ENCODE data around the gene FRY. TPM values are rescaled to one million over a fixed set of nuclear protein-coding genes. Genes with fewer than 3 reads are reported as not detected.

The FRY gene
- total RNA-seq, 1 donor from 2014 or later: 5.4 TPM

- Mint-ChIP-seq H3K27me3 (ENCODE audit: low read depth) (no peaks in the 10 kb centered on the region), H3K9me3 (peaks cover 4% of the 10 kb centered on the region), H3K4me1 (peaks cover 11% of the 10 kb centered on the region), H3K36me3 (ENCODE audit: low read depth) (peaks cover 3% of the 10 kb centered on the region), H3K4me3 (no peak overlapping the region), H3K27ac (ENCODE audit: unreplicated experiment) (no peak overlapping the region)
- no peak for TF ChIP-seq CTCF (conservative IDR thresholded peaks at IDR 0.05)
- DNase-seq (ENCODE audit: low read depth, low spot score): no peak
Measured at GRCh38 chr13:32165796-32166195, 134.2 kb downstream of the FRY start.

GRCh38 chr13:32168131-32168530, 136.6 kb downstream of the FRY start:
- no peak overlapping the region for H3K27ac Mint-ChIP-seq (ENCODE audit: unreplicated experiment)
- no peaks in the 10 kb centered on the region for H3K27me3 Mint-ChIP-seq (ENCODE audit: low read depth)
- H3K9me3 Mint-ChIP-seq: peaks cover 9% of the 10 kb centered on the region
- peaks cover 7% of the 10 kb centered on the region for H3K36me3 Mint-ChIP-seq (ENCODE audit: low read depth)
- no peak for DNase-seq (ENCODE audit: low read depth, low spot score)
- H3K4me3 Mint-ChIP-seq: no peak overlapping the region
- H3K4me1 Mint-ChIP-seq: peaks cover 11% of the 10 kb centered on the region
- no peak for TF ChIP-seq CTCF (conservative IDR thresholded peaks at IDR 0.05)

DNA sequence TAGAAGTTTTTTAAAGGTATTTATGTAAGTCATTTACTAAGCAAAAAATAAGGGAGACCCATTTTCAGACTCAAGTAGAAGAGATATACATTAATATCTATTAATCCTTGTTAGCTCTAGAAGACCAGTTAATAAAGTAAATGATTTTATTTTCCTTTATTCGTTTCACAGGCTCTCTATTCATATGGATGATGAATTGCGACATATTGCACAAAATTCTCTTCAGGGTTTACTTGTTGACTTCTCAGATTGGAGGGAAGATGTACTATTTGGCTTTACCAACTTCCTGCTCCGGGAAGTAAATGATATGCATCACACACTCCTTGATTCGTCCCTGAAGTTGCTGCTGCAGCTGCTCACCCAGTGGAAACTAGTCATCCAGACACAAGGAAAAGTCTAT, 139.3 kb downstream of the FRY start:
- Mint-ChIP-seq H3K36me3 (ENCODE audit: low read depth) (peaks cover 4% of the 10 kb centered on the region), H3K9me3 (peaks cover 5% of the 10 kb centered on the region), H3K4me1 (peaks cover 6% of the 10 kb centered on the region), H3K4me3 (no peak overlapping the region), H3K27me3 (ENCODE audit: low read depth) (no peaks in the 10 kb centered on the region), H3K27ac (ENCODE audit: unreplicated experiment) (no peak overlapping the region)
- no peak for TF ChIP-seq CTCF (conservative IDR thresholded peaks at IDR 0.05)
- DNase-seq (ENCODE audit: low read depth, low spot score): no peak

GRCh38 chr13:32173881-32174280, 142.3 kb downstream of the FRY start:
- DNase-seq (ENCODE audit: low read depth, low spot score): no peak
- Mint-ChIP-seq H3K4me1 (no peaks in the 10 kb centered on the region), H3K4me3 (no peak overlapping the region), H3K9me3 (peaks cover 5% of the 10 kb centered on the region), H3K27ac (ENCODE audit: unreplicated experiment) (no peak overlapping the region), H3K27me3 (ENCODE audit: low read depth) (no peaks in the 10 kb centered on the region), H3K36me3 (ENCODE audit: low read depth) (peaks cover 4% of the 10 kb centered on the region)
- TF ChIP-seq CTCF (conservative IDR thresholded peaks at IDR 0.05): no peak

DNA sequence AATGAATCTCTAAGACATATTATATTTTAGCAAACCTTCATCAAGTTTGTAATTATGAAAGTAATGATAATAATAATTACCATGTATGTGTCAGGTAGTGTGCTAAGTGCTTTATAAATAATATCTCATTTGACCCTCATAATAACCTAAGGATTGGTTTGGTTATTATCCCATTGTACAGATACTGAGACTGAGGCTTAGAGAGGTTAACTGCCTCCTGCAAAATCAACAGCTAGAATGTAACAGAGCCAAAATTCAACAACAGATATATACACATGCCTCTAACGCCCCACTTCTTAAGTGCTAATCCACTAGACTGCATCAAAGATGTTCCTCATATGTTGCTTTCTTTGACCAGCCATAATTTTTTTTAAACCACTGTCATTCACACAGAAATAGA, 142.8 kb downstream of the FRY start:
- DNase-seq (ENCODE audit: low read depth, low spot score): no peak
- H3K27me3 Mint-ChIP-seq (ENCODE audit: low read depth): no peaks in the 10 kb centered on the region
- peaks cover 4% of the 10 kb centered on the region for H3K36me3 Mint-ChIP-seq (ENCODE audit: low read depth)
- no peak overlapping the region for H3K27ac Mint-ChIP-seq (ENCODE audit: unreplicated experiment)
- TF ChIP-seq CTCF (conservative IDR thresholded peaks at IDR 0.05): no peak
- H3K4me3 Mint-ChIP-seq: no peak overlapping the region
- no peaks in the 10 kb centered on the region for H3K4me1 Mint-ChIP-seq
- H3K9me3 Mint-ChIP-seq: peaks cover 5% of the 10 kb centered on the region

DNA sequence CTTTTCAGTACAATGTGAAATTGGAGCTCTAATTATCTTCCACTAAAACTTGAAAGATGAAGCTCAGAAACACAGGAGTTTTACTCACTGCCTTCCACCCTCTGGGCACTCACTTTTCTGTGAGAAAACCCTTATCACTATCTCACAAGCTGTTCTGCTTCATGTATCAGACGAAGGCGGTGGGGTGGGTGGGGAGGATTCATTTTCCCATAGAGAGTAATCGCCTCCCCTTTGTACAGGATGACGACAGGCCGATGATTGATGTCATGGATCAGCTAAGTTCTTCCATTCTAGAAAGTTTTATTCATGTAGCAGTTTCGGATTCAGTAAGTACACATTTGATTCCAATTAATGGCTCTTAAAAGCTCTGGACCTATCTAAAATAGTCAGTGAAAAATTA, 143.7 kb downstream of the FRY start:
- Mint-ChIP-seq H3K4me3 (no peak overlapping the region), H3K9me3 (peaks cover 5% of the 10 kb centered on the region), H3K27me3 (ENCODE audit: low read depth) (no peaks in the 10 kb centered on the region), H3K36me3 (ENCODE audit: low read depth) (peaks cover 4% of the 10 kb centered on the region), H3K27ac (ENCODE audit: unreplicated experiment) (no peak overlapping the region), H3K4me1 (no peaks in the 10 kb centered on the region)
- TF ChIP-seq CTCF (conservative IDR thresholded peaks at IDR 0.05): no peak
- DNase-seq (ENCODE audit: low read depth, low spot score): no peak

Measured in neural crest cell (in vitro differentiated cells).